HG03139 (cell line): ENCODE measurements around the gene OSR1.
A peak's percentile ranks its signal among the peaks of the same experiment; 100 is the strongest.

Source experiments
- ATAC-seq: cut with Tn5 transposase; IDR thresholded peaks from one replicate; pipeline ENCODE4 v1.9.1; 2021; ENCODE audit not compliant: unreplicated experiment

OSR1 gene

GRCh38 chr2:19359456-19359855 lies 1.0 kb upstream of the OSR1 start:
- ATAC-seq: no peak

DNA sequence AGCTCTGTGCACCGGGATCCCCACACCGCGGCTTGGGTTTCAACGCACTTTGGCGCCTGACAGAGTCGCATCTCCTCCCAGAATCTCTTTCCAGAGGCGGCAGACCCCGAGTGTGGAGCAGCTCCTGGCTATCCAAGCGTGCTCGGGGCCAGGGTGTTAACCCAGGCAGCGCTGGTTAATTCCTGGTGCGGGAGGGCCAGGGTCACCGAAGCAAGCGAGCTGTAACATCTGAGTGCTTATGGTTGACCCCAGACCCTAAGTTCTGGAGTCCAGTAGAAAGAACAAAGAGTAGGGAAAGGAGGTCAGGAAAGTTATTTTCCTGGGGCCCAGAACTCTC lies 566 bp upstream of the OSR1 start:
- no peak for ATAC-seq

DNA sequence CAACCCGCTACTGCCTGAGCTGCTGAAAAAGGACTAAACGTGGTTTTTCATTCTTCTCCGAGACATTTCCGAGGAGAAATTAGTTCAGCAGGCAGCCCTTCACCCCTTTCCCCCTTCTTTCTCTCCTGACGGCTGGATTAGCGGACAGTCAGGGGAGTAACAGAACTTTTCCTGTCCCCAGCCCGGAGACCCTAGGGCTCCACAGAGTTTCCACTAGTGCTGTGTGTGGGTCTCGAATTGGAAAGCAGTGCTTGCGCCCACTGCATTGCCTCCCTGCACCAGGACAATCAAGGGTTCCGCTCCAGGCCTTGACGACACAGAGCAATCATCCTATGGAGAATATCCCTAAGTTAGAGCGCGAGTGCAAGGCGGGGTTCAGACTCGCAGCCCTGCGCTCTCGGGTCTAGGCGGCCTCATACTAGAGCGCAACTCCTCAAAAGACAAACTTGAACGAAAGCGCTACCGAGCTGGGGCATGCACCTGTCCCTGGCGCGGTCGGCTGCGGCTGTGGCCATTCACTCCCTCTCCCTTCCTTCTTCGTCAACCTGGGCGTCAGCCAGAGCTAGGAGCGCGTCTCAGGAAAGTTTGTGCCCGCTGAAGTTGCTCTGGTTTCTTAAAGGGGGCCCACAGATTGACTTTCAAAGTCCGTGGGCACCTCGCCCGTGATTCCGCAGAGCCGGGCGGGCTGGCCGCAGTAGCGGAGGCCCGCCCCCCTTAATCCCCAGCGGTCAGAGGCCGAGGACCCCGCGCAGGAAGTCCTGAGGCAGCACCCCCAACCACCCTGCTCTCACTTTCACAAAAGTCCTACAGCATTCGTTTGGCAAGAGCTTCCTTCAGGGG lies 801 bp downstream of the OSR1 start:
- ATAC-seq: no peak

GRCh38 chr2:19356545-19357401 lies 1.6 kb downstream of the OSR1 start:
- no peak for ATAC-seq

- ATAC-seq: no peak
Observed at GRCh38 chr2:19355931-19356544, 2.4 kb downstream of the OSR1 start.

- no peak for ATAC-seq
Observed at GRCh38 chr2:19355416-19355821, 3.0 kb downstream of the OSR1 start.

DNA sequence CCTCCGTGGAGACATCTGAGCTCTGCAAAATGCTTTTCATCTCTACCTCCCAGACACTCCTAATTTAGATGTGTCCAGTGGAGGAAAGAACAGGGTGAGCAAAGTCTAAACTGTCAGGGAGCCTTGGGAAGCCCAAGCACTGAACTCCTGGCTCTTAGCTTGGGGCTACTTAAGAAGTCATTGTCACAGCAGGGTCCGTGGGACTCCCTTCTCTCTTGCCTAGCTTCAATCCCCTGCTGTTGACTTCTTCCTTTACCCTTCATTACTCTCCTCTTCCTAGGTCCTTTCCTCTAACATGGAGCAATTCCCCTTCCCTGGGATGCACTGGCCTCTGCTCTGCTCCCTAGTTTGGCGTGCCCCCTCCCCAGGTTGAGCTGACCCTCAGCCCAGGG lies 3.4 kb downstream of the OSR1 start:
- no peak for ATAC-seq

GRCh38 chr2:19353721-19354050 lies 4.7 kb downstream of the OSR1 start:
- no peak for ATAC-seq

GRCh38 chr2:19352946-19353720 lies 5.3 kb downstream of the OSR1 start:
- no peak for ATAC-seq

DNA sequence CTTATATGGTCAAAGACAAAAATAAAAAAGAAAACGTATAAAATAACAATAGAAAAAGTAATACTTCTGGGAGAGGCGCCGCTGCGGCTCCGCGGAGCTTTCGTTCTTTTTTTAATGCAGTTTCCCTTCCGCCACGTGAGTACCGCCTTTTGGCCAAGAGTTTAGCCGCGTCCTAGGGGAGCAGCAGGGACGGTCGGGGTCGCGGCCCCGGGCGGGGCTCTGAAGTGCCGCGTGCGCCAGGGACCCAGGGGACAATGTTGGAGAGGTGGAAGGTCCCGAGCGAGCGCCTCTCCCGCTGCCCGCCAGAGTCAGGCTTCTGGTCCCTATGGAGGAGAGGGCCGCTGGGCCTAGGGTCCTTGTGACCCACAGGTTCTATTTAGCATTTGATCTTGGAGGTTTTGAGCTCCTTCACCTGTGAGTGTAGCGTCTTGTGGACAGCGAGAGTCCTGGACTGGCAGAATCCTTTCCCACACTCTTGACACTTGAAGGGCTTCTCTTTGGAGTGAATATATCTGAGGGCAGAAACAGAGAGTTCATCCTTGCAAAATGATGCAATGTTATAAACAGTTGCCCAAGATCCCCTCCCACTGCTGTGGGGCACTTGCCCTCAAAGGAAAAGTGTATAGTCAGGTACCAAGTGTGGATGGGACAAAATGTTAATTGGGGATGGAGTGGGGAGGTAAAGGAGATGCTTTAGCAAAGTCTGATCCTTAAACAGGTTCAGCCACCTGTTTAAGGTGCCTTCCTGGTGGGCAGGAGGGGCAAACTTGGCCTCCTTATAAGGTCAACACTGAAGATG lies 6.3 kb downstream of the OSR1 start:
- no peak for ATAC-seq

- ATAC-seq: no peak
Observed at GRCh38 chr2:19351499-19351898, 6.9 kb downstream of the OSR1 start.

DNA sequence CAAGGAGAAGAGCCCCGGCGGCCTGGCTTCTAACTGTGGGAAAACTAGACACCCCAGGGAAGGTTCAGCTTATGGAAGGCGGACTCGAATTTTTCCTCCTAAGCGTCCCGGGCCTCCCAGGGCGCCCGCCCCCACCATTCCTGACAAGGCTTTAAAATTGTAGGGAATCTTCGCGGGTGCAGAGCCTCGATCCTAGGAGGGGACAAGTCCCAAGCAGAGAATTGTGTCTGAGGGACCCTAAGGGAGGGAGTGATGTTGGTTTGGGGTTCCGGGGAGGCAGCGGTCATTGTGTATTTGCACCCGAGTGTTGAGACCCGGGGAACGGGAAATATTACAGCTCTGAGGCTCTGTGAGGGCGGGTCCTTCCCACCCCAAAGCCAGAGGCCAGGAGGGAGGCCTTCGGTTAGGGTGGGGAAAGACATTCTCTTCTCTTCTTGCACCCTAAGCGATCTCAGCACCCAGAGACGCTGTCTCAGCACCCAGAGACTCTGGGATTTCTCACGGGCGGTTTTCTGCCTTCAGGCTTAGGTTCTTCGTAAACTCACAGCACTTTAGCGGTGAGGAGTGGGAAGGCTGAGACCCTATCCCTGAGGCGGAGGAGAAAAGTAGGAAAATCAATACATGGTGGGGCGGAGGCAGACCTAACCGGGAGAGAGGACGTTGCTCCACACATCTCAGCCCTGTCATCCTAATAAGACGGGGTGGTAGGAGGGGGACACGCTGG lies 7.6 kb downstream of the OSR1 start:
- no peak for ATAC-seq

DNA sequence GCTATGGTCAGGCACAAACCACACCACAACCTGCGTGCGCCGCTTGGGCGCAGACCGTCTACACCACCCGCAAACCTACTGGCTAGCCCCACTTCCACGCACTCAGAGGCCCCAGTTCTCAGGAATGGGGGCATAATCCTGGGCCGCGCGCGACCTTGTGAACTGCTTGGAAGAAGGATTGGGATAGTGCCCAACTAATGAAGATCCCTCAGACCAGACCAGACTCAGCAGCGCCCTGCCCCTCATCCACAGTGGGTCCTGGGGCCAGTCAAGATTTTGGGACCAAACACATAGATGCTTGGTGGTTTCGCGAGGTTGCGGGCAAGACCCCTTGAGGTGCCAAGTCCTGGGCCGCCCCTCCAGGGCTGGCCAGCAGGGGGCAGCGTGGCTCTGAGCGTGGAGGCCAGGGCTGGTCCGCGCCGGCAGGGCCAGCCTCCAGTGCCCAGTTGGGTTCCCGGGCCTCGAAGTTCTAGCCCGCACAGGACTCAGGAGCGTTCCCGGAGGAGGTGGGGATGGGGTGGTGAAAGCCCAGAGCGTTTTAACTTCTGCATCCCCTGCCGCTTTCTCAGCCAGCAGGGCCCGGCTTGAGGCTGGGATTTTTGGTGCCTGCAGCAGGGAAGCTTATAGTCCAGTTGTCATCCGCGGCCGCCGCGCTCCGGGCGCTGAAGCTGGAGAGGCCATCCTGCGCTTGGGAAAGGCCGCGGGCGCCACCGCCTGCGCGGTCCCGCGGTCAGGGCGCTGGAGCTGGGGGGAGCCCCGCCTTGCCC lies 8.3 kb downstream of the OSR1 start:
- no peak for ATAC-seq

GRCh38 chr2:19348692-19349091 lies 9.7 kb downstream of the OSR1 start:
- ATAC-seq: no peak

DNA sequence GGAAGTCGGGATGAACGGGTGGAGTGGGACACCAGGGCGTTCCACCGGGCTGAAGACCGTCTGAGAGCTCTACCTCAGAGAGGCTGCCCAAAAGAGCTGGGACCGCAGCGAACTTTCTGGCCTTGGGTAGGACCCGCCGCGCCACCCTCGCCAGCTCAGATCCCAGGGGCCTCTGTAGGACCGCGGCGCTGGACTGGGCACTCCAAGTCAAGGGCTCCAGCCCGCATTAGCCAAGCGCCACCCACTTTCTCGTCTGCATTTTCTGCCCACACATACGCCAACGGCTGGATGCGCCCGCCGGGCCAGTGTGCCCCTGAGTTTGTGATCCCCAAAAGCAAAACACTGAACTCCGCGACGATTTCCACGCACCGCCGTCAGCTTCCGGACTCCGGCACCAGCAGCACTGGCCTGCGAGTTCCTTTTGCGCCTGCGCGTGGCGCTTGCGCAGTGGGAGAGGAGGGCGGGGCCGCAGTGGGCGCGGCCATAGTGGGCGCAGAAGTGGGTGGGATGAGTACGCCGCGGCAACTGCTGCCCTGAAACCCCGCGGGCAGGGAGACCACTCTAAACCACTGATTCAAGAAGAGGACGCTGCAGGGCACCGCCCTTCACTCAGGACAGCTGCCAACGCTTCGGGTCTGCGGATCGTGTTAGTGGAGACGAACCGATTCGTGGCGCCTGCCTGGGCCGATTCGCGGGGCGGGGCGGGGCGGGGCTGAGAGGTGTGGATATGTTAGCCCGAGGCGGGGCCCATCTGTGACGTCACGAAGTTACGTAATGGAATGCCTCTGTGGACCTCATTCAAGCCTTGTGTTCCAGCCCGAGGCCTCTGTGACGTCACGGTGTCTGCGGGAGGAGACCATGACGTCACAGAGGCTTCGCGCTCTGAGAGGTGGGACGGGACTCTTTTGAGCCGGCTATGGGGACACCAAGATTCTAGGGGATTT lies 10.5 kb downstream of the OSR1 start:
- ATAC-seq: peak; percentile 91

DNA sequence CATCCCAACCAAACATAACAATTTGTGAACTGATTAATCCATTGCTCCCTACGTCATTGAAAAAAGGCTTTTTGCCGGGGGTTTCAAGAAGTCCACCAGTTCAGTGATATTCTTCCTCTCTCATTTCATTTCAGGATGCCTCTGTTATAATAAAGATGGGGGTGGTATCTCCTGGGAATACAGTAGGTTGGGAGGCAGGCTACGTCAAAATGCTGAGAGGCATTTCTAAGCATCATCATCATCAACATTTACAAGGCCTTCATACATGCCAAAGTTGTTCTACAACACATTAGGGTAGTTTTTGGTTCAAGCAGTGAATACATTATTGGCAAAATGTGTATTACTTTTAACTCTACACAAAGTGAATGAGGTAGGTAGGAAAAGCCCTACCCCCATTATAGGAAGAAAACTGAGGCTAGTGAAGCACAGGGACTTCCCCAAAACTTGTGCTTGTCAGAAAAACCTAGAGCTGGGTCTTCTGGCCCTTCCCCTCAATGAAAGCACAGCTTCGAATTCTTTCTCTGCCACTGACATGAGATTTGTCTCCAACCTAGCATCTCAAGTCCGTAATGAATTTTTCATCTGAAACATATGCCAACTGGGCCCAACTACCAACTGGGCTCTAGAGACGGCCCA lies 11.3 kb downstream of the OSR1 start:
- peak; percentile 8 for ATAC-seq

GRCh38 chr2:19337742-19338141 lies 20.7 kb downstream of the OSR1 start:
- ATAC-seq: no peak
